GM18499 (cell line): ENCODE data around the gene GPR12.

ENCODE experiments used
- ATAC-seq: cut with Tn5 transposase; IDR thresholded peaks from one replicate; pipeline ENCODE4 v1.9.1; 2021; ENCODE audit warnings: moderate number of reproducible peaks; ENCODE audit not compliant: insufficient read depth, unreplicated experiment

GPR12 gene

GRCh38 chr13:26759907-26760831 lies at the start of gene GPR12:
Gene GPR12, minus strand, starts transcription at chr13:26760786. Its CDS starts 959 bp downstream, at chr13:26759827.
- ATAC-seq = no peak

DNA sequence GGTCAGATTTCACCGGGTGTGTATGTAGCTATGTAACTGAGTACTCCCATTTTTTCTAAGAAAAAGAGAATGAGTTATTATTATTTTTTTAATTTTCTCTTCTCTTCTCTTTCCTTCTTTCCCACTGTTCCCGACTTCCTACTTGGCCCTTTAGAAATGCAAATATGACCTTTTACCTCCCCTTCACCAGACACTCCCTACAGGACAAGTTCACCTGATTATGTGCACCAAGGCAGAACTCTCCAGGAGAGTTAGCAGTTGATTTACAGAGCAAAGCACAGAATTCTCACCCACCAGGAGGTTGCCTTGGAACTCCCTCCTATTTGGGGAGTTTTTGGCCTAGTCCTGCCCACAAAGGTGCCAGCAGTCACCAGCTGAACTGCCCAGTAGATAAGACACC lies 49.5 kb upstream of the GPR12 start:
- no peak for ATAC-seq

DNA sequence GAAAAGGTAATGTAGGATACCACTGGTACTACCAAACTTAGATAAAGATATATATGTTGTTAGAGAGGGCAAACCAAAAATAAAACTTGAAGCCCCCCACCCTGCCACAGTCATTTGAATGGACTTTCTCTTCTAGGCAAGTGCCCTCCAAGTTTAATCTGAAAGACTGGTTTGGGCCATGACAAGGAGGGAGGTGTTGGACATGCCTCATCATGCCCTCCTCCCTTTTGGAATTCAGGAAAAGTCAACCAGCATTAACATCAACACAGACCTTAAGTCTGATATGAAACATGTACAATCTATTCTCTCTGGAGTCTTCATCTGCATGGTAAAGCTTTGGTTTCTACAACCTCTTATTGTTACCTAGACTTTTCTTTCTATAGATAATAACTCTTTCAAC lies 46.3 kb upstream of the GPR12 start:
- no peak for ATAC-seq

GRCh38 chr13:26787961-26788360 lies 27.4 kb upstream of the GPR12 start:
- no peak for ATAC-seq

- ATAC-seq = no peak
These were observed 26.2 kb upstream of the GPR12 start for GRCh38 chr13:26786651-26787295.

- no peak for ATAC-seq
These were observed 25.4 kb upstream of the GPR12 start for GRCh38 chr13:26785838-26786630.

GRCh38 chr13:26784704-26785639 lies 24.4 kb upstream of the GPR12 start:
- ATAC-seq = no peak

DNA sequence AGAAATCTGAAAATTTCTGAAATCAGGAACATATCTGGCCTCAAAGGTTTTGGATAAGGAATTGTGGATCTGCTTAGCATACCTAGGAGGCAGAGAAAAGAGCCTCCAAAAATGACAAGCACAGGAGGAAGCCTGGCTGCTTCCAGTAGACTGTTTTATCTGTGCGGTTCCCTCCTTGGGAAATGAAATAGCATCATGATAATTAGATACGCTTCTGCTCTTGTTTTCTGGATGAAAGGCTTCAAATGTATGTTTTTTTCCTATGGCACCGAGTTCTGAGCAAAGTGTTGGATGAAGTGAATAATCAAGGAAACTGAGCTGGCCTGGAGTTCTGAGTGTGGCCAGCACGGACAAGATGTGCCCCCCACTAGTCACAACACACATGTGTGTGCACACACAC lies 19.8 kb upstream of the GPR12 start:
- ATAC-seq = no peak

- ATAC-seq = no peak
These were observed 18.7 kb upstream of the GPR12 start for GRCh38 chr13:26779321-26779720.

DNA sequence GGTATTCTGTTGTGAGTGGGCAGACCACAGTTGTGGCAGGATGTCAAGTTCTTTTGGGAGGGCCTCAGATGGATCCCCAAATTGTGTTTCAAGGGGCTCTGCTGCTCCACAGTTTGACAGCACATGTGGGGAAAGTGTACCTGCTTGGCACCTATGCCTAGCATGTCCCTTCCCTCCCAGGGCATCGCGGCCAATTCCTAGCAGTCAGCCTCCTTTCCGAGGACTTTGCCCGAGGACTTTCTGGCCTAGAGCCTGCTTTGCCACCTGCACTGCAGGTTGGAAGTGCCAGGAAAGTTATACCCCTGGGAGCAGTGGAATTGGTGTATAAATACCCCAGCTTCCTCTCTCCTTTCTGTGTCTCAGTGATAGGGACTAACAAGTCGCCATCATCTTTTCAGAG lies 11.9 kb upstream of the GPR12 start:
- ATAC-seq = no peak

GRCh38 chr13:26771796-26772195 lies 11.2 kb upstream of the GPR12 start:
- ATAC-seq = no peak

DNA sequence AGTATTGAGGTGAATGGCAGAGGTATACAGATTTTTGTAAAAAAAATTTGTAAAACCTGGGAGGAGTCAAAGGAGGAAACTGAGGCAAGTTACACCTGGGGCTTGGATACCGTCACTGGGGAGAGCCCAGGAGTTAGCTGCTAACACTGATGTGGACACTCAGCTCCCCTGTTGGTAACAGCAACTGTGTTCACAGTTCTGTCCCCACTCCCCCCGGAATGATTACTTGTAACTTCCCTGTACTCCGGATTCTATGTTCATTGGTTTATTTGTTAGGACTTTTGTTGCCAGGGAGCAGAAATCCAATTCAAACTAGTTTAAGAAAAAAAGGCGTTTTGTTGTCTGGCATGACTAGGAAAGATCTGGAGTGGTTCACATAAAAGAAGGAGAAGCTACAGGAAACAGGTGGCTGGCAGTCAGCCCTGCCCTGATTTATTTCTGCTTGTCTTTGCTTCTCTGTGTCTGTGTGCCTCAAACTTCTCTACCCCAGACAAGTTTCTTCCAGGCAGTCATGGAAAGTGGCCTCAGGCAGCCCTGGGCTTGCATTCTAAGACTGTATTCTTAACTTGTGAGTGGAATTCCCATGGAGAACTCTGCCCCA lies 2.3 kb upstream of the GPR12 start:
- no peak for ATAC-seq

GRCh38 chr13:26760832-26761582 lies 421 bp upstream of the GPR12 start:
- no peak for ATAC-seq

DNA sequence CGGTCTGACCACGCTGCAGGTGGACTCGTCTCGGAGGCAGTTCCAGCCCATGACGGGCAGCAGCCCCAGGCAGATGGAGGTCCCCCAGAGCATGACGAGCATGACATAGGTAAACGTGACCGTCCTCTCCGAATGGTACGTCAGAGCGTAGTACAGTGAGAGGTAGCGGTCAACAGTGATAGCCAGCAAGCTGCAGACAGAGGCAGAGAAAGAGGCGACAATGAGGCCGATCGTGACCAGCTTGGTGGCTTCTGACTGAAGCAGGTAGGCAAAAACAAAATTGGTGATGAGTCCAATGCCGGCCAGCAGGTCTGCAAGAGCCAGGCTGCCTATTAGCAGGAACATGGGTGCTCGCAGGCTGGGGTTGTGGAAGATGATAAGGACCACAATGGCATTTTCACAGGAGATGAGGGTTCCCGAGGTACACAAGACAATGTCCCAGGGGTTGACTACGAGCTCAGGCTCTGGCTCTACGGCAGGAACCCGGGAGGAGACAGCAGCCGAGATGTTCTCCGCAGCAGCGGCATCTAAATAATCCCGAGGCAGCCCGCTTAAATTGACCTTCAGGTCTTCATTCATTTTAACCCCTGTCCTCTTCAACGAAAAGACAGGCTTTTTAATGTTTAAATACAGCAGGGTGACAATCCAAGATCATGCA lies 1.2 kb downstream of the GPR12 start:
- ATAC-seq = no peak

DNA sequence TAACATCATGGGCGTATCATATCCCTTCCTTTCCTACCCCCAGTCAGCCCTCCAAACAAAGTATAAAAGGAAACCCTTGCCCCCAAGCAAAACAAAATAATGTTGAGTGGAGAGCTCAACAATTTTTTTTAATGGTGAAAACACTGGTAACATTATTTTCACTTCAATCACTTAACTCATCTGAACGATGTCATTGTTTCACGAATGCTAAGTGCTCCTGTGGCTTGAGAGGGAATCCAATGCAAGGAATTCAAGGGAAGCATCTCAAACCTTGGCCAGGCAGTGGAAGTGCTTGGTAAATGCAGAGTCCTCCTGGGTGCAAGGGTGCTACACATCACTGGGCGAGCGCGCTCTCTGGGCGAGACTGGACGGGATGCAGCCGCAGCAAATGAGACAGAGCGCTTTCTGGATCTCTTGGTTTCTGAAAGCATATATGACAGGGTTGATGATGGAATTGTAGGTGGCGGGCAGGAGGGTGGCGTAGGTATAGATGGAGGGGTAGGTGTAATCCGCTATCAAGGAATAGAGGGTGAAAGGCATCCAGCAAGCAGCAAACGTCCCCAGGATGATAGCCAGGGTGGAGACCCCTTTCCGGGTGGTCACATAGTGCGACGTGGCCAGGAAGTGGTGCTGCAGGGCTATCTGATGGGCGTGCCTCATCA lies 2.0 kb downstream of the GPR12 start:
- no peak for ATAC-seq

- ATAC-seq = no peak
These were observed 3.6 kb downstream of the GPR12 start for GRCh38 chr13:26756961-26757360.

- ATAC-seq = no peak
These were observed 7.9 kb downstream of the GPR12 start for GRCh38 chr13:26752671-26753070.

GRCh38 chr13:26749905-26750304 lies 10.7 kb downstream of the GPR12 start:
- no peak for ATAC-seq
